Panc1 (cell line): Measurements from ENCODE around the gene LRRTM2. TPM values are rescaled to one million over a fixed set of nuclear protein-coding genes. Genes with fewer than 3 reads are reported as not detected.

ENCODE experiments used
- ATAC-seq: fragments of 200-7000 bp; cut with Tn5 transposase; 2 replicates; pipeline ENCODE4 v1.9.1; 2020; ENCODE audit warnings: mild to moderate bottlenecking, moderate library complexity
- BruUV-seq: library from RNA; stranded (reverse); fragments of 400-500 nt; replicated peaks from 2 replicates; lab custom pipeline; 2021; lab: Mats Ljungman, UMichigan
- CTCF ChIA-PET: fragments of 300-600 bp; sonication (Branson Sonifier 250); formaldehyde crosslinking; loops from one replicate; lab custom pipeline; 2022; ENCODE audit warnings: antibody characterized with exemption; lab: Charles Lee
- POLR2A ChIA-PET: fragments of 300-600 bp; sonication (Branson Sonifier 250); formaldehyde crosslinking; loops from one replicate; lab custom pipeline; 2022; ENCODE audit warnings: antibody characterized with exemption; lab: Charles Lee
- DNase-seq: peaks from one replicate; pipeline ENCODE4 v3.0.0-alpha.2; 2010; ENCODE audit warnings: low read depth, low spot score
- H3K27ac ChIP-seq: 2 replicates; pipeline ENCODE4 v1.5.1; 2011; ENCODE audit warnings: mild to moderate bottlenecking, low read length, inconsistent platforms
- H3K27me3 ChIP-seq: fragments of 200-500 bp; sonication (Bioruptor generic); 2 replicates; pipeline ENCODE4 v1.6.0; 2014; ENCODE audit warnings: low read length, inconsistent platforms; ENCODE audit not compliant: control insufficient read depth, insufficient read depth
- H3K36me3 ChIP-seq: fragments of 200-500 bp; sonication (Bioruptor generic); 2 replicates; pipeline ENCODE4 v1.5.1; 2014; ENCODE audit warnings: inconsistent platforms, mild to moderate bottlenecking, low read length, moderate library complexity; ENCODE audit not compliant: control insufficient read depth, insufficient read depth
- H3K4me1 ChIP-seq: 2 replicates; pipeline ENCODE4 v1.5.1; 2011; ENCODE audit warnings: inconsistent platforms, mild to moderate bottlenecking, low read length, moderate library complexity; ENCODE audit not compliant: control insufficient read depth, insufficient read depth
- H3K4me3 ChIP-seq, 2 experiments: 2 replicates each; pipeline ENCODE4 v1.5.1; 2011 to 2012; ENCODE audit warnings: low read depth in 2 of 2, low read length in 2 of 2, mild to moderate bottlenecking in 2 of 2, inconsistent platforms in 1 of 2, moderate library complexity in 1 of 2
- H3K9me3 ChIP-seq: fragments of 200-500 bp; sonication (Bioruptor generic); 2 replicates; pipeline ENCODE4 v1.5.1; 2014; ENCODE audit warnings: low read depth, mild to moderate bottlenecking, inconsistent platforms, low read length, moderate library complexity; ENCODE audit not compliant: control insufficient read depth, insufficient read depth
- POLR2AphosphoS5 ChIP-seq: IDR thresholded peaks from 2 replicates; pipeline ENCODE4 v1.6.1; 2012; ENCODE audit warnings: mild to moderate bottlenecking, low read depth, low read length, moderate library complexity
- SIN3A ChIP-seq: IDR thresholded peaks from 2 replicates; pipeline ENCODE4 v1.6.1; 2012; ENCODE audit warnings: low read depth, mild to moderate bottlenecking, low read length, moderate library complexity, borderline replicate concordance; ENCODE audit not compliant: insufficient read depth
- TCF7L2 ChIP-seq: IDR thresholded peaks from 2 replicates; pipeline ENCODE4 v1.6.1; 2011; ENCODE audit warnings: mild to moderate bottlenecking, low read depth, low read length, inconsistent platforms
- in situ Hi-C: cut with HindIII; loops from 2 replicates; pipeline ENCODE4 v1.10.0; 2016; ENCODE audit warnings: low sequenced_read_pairs, low pct_unique_long_range_greater_than_20kb
- intact Hi-C: fragments of 100-400 bp; cut with micrococcal nuclease; formaldehyde crosslinking; loops from one replicate; pipeline ENCODE4 v1.10.0; 2022; ENCODE audit not compliant: unreplicated experiment
- total RNA-seq: library from RNA; stranded (reverse); gene quantifications from one replicate; pipeline ENCODE4 v1.2.1, GENCODE V29; 2021; ENCODE audit not compliant: unreplicated experiment
- TF ChIP-seq, protein P1 (sequence below), 2 experiments: IDR thresholded peaks; 2 replicates each; pipeline ENCODE4 v1.6.1; 2011 to 2012; ENCODE audit warnings: low read depth in 2 of 2, control low read depth in 1 of 2, low read length in 1 of 2, mild to moderate bottlenecking in 1 of 2, moderate library complexity in 1 of 2; ENCODE audit not compliant: insufficient read depth in 1 of 2
- TF ChIP-seq, protein P2 (sequence below): fragments of 450-650 bp; IDR thresholded peaks from 2 replicates; pipeline ENCODE4 v1.5.1; 2017; ENCODE audit warnings: mild to moderate bottlenecking

LRRTM2 gene
- total RNA-seq, 1 experiment from 2014 or later: not detected

DNA sequence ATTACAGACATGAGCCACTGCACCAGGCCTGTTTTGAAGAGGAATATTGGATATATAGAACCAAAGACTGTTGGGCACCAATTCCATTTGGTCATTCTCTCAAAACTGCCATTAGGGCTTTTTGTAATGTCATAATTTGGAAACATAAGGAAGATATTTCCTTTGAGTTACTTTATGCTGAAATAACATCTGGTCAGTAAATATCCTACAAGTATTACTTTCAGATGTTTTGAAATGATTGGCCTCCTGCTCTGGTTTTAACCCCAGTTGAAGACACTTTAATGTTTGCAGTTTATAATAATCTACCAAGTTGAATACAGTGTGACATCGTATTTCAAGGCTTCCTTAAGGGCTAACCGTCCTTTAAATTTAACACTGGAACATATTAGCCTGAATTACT is 33.6 kb downstream of the LRRTM2 start:
- no peaks in the 10 kb centered on the region for H3K36me3 ChIP-seq
- no peak for ATAC-seq
- ChIA-PET POLR2A (no interaction called here), CTCF (no interaction called here)
- no TSS peak for BruUV-seq
- H3K27me3 ChIP-seq: no peaks in the 10 kb centered on the region
- no peaks in the 10 kb centered on the region for H3K9me3 ChIP-seq
- DNase-seq: no peak
- in situ Hi-C loops (no loop called here), intact Hi-C loops (no loop called here)
- peaks cover 10% of the 10 kb centered on the region; the same call in 1 of the 2 replicates for H3K4me1 ChIP-seq
- H3K27ac ChIP-seq: no peak overlapping the region
- no peak for TF ChIP-seq POLR2AphosphoS5
- TF ChIP-seq TCF7L2: no peak
- TF ChIP-seq SIN3A: no peak
- TF ChIP-seq, protein P1, sequence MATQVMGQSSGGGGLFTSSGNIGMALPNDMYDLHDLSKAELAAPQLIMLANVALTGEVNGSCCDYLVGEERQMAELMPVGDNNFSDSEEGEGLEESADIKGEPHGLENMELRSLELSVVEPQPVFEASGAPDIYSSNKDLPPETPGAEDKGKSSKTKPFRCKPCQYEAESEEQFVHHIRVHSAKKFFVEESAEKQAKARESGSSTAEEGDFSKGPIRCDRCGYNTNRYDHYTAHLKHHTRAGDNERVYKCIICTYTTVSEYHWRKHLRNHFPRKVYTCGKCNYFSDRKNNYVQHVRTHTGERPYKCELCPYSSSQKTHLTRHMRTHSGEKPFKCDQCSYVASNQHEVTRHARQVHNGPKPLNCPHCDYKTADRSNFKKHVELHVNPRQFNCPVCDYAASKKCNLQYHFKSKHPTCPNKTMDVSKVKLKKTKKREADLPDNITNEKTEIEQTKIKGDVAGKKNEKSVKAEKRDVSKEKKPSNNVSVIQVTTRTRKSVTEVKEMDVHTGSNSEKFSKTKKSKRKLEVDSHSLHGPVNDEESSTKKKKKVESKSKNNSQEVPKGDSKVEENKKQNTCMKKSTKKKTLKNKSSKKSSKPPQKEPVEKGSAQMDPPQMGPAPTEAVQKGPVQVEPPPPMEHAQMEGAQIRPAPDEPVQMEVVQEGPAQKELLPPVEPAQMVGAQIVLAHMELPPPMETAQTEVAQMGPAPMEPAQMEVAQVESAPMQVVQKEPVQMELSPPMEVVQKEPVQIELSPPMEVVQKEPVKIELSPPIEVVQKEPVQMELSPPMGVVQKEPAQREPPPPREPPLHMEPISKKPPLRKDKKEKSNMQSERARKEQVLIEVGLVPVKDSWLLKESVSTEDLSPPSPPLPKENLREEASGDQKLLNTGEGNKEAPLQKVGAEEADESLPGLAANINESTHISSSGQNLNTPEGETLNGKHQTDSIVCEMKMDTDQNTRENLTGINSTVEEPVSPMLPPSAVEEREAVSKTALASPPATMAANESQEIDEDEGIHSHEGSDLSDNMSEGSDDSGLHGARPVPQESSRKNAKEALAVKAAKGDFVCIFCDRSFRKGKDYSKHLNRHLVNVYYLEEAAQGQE (IDR thresholded peaks at IDR 0.05; ENCODE audit: insufficient read depth in 1 of 2, low read depth in 2 of 2, low read length in 1 of 2): no peak
- TF ChIP-seq, protein P2, sequence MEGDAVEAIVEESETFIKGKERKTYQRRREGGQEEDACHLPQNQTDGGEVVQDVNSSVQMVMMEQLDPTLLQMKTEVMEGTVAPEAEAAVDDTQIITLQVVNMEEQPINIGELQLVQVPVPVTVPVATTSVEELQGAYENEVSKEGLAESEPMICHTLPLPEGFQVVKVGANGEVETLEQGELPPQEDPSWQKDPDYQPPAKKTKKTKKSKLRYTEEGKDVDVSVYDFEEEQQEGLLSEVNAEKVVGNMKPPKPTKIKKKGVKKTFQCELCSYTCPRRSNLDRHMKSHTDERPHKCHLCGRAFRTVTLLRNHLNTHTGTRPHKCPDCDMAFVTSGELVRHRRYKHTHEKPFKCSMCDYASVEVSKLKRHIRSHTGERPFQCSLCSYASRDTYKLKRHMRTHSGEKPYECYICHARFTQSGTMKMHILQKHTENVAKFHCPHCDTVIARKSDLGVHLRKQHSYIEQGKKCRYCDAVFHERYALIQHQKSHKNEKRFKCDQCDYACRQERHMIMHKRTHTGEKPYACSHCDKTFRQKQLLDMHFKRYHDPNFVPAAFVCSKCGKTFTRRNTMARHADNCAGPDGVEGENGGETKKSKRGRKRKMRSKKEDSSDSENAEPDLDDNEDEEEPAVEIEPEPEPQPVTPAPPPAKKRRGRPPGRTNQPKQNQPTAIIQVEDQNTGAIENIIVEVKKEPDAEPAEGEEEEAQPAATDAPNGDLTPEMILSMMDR: no peak
- H3K4me3 ChIP-seq: no peak overlapping the region

DNA sequence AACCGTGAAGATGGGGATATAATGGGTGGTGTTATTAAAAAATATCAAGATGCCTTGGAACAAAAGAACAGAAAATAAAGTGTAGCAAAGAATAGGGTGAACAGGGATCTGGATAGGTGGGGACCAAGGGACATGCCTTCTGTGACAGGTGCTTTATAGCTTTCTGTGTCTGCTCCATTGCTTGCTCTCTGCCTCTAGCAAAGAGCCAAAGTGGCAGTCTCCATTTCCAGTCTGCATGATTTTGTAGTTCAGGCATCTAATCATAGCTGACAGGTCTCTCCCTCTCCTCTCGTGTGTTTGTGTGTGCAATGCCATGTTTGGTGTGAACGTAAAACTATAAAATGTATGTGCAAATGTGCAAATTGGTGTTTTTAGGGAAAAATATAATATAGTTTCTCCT is 35.0 kb downstream of the LRRTM2 start:
- in situ Hi-C loops: no loop called here
- POLR2A ChIA-PET: no interaction called here

More for the DNA sequence above, 35.0 kb downstream of the LRRTM2 start:
- no peaks in the 10 kb centered on the region for H3K9me3 ChIP-seq
- TF ChIP-seq POLR2AphosphoS5: no peak
- TF ChIP-seq, protein P2: no peak
- TF ChIP-seq TCF7L2: no peak
- no peak for TF ChIP-seq SIN3A
- TF ChIP-seq, protein P1 (IDR thresholded peaks at IDR 0.05; ENCODE audit: insufficient read depth in 1 of 2, low read depth in 2 of 2, low read length in 1 of 2): no peak
- H3K27ac ChIP-seq: no peak overlapping the region
- no peaks in the 10 kb centered on the region for H3K27me3 ChIP-seq
- intact Hi-C loops: no loop called here
- H3K4me3 ChIP-seq: no peak overlapping the region
- DNase-seq (no peak), ATAC-seq (no peak)
- BruUV-seq: no TSS peak
- H3K36me3 ChIP-seq: no peaks in the 10 kb centered on the region
- peaks cover 7% of the 10 kb centered on the region; the same call in 1 of the 2 replicates for H3K4me1 ChIP-seq
- CTCF ChIA-PET: interaction anchor here (0.5 kb wide), 1 partner anchor 15 kb away, joined by 4 read pairs; no protein-coding TSS in a partner anchor
